SK-N-SH (cell line): Measurements from ENCODE around the gene NDUFB8. TPM values are rescaled to one million over a fixed set of nuclear protein-coding genes. Genes with fewer than 3 reads are reported as not detected.

ENCODE experiments used
- CTCF ChIA-PET: fragments of 300-600, 350-600 bp; formaldehyde crosslinking; extraction: SDS; loops from one replicate; lab custom pipeline; 2021; lab: Yijun Ruan, JAX
- POLR2A ChIA-PET: fragments of 350-600 bp; sonication (Branson Sonifier 250); formaldehyde crosslinking; extraction: SDS; loops from one replicate; lab custom pipeline; 2020; ENCODE audit warnings: antibody characterized with exemption, inconsistent platforms; lab: Yijun Ruan, JAX
- DNase-seq: peaks from one replicate; pipeline ENCODE4 v3.0.0; 2012
- H2AFZ ChIP-seq: fragments of 200-600 bp; sonication (generic); 2 replicates; pipeline ENCODE4 v1.8.1; 2016; ENCODE audit warnings: antibody characterized with exemption, mild to moderate bottlenecking, low read depth
- H3F3A ChIP-seq: fragments of 200-600 bp; sonication (generic); replicated peaks from 2 replicates; pipeline ENCODE3; 2016; ENCODE audit warnings: antibody characterized with exemption, mild to moderate bottlenecking; ENCODE audit not compliant: insufficient read depth
- H3K27ac ChIP-seq, 2 experiments: fragments of 200-500 bp in 1 of 2; fragments of 200-600 bp in 1 of 2; sonication (Bioruptor generic) in 1 of 2; sonication (generic), shearing (Covaris generic) in 1 of 2; 2 replicates each; pipeline versions ENCODE4 v1.5.1 to v1.6.1; 2014 to 2016; ENCODE audit warnings: low read depth in 2 of 2, inconsistent platforms in 1 of 2, low read length in 1 of 2, mild to moderate bottlenecking in 1 of 2, mixed read lengths in 1 of 2
- H3K27me3 ChIP-seq: fragments of 200-600 bp; sonication (generic), shearing (Covaris generic); 2 replicates; pipeline ENCODE4 v1.6.1; 2016; ENCODE audit warnings: mixed run types; ENCODE audit not compliant: insufficient read depth
- H3K36me3 ChIP-seq, 2 experiments: fragments of 200-500 bp in 1 of 2; fragments of 200-600 bp in 1 of 2; sonication (Bioruptor generic) in 1 of 2; sonication (generic) in 1 of 2; replicated peaks in 1 of 2; 2 replicates each; pipeline versions ENCODE3 to v1.5.1; 2014 to 2016; ENCODE audit warnings: low read length in 1 of 2, mild to moderate bottlenecking in 1 of 2; ENCODE audit not compliant: insufficient read depth in 2 of 2, control insufficient read depth in 1 of 2
- H3K4me1 ChIP-seq, 2 experiments: fragments of 200-500 bp in 1 of 2; fragments of 200-600 bp in 1 of 2; sonication (Bioruptor generic) in 1 of 2; sonication (generic), shearing (Covaris generic) in 1 of 2; 2 replicates each; pipeline versions ENCODE4 v1.5.1 to v1.6.1; 2014 to 2016; ENCODE audit warnings: low read depth in 1 of 2, low read length in 1 of 2, mixed run types in 1 of 2; ENCODE audit not compliant: insufficient read depth in 2 of 2, control insufficient read depth in 1 of 2
- H3K4me2 ChIP-seq: fragments of 200-600 bp; sonication (generic), shearing (Covaris generic); 2 replicates; pipeline ENCODE4 v1.6.1; 2017; ENCODE audit warnings: mixed run types
- H3K4me3 ChIP-seq, 2 experiments: fragments of 200-500 bp in 1 of 2; fragments of 200-600 bp in 1 of 2; sonication (Bioruptor generic) in 1 of 2; sonication (generic), shearing (Covaris generic) in 1 of 2; 2 replicates each; pipeline versions ENCODE4 v1.5.1 to v1.8.1; 2014 to 2016; ENCODE audit warnings: low read depth in 2 of 2, inconsistent platforms in 1 of 2, low read length in 1 of 2, mild to moderate bottlenecking in 1 of 2, mixed read lengths in 1 of 2, moderate library complexity in 1 of 2
- H3K79me2 ChIP-seq: fragments of 200-600 bp; sonication (generic); 2 replicates; pipeline ENCODE4 v1.8.1; 2017; ENCODE audit warnings: mild to moderate bottlenecking; ENCODE audit not compliant: insufficient read depth
- H3K9ac ChIP-seq: fragments of 200-600 bp; sonication (generic); 2 replicates; pipeline ENCODE4 v1.6.1; 2017; ENCODE audit warnings: mixed run types
- H3K9me2 ChIP-seq: fragments of 200-600 bp; sonication (generic); 2 replicates; pipeline ENCODE4 v1.6.1; 2017; ENCODE audit warnings: mixed run types
- H3K9me3 ChIP-seq: fragments of 200-600 bp; sonication (generic); 2 replicates; pipeline ENCODE4 v1.6.1; 2017; ENCODE audit warnings: mixed run types, mild to moderate bottlenecking, moderate library complexity
- H4K20me1 ChIP-seq: fragments of 200-600 bp; sonication (generic); 2 replicates; pipeline ENCODE4 v1.6.1; 2017; ENCODE audit warnings: mild to moderate bottlenecking, mixed run types; ENCODE audit not compliant: insufficient read depth
- FOXJ3 ChIP-seq: sonication (generic); formaldehyde crosslinking; IDR thresholded peaks from 2 replicates; pipeline ENCODE4 v1.5.1; 2020; ENCODE audit warnings: mild to moderate bottlenecking, missing genetic modification reagents
- JUND ChIP-seq: IDR thresholded peaks from 2 replicates; pipeline ENCODE4 v1.4.0; 2012
- MXI1 ChIP-seq: IDR thresholded peaks from 2 replicates; pipeline ENCODE4 v1.6.1; 2012; ENCODE audit warnings: mild to moderate bottlenecking, low read depth, low read length, improper control_type of control experiment
- NRF1 ChIP-seq: IDR thresholded peaks from 2 replicates; pipeline ENCODE4 v1.6.1; 2012; ENCODE audit warnings: low read depth, mild to moderate bottlenecking, low read length
- POLR2AphosphoS5 ChIP-seq: IDR thresholded peaks from 2 replicates; pipeline ENCODE4 v1.6.1; 2012; ENCODE audit warnings: low read depth, low read length
- RAD21 ChIP-seq: IDR thresholded peaks from 2 replicates; pipeline ENCODE4 v1.6.1; 2012; ENCODE audit warnings: mild to moderate bottlenecking, low read length
- RCOR1 ChIP-seq: fragments of 150-350 bp; IDR thresholded peaks from 2 replicates; pipeline ENCODE4 v1.6.1; 2017; ENCODE audit warnings: antibody characterized with exemption, low read length
- RFX5 ChIP-seq: IDR thresholded peaks from 2 replicates; pipeline ENCODE4 v1.6.1; 2012; ENCODE audit warnings: mild to moderate bottlenecking, improper control_type of control experiment, low read length
- RXRA ChIP-seq: IDR thresholded peaks from 2 replicates; pipeline ENCODE4 v1.4.0; 2012; ENCODE audit warnings: low read depth, mild to moderate bottlenecking, borderline replicate concordance
- SIN3A ChIP-seq: IDR thresholded peaks from 2 replicates; pipeline ENCODE4 v1.6.1; 2012; ENCODE audit warnings: low read depth, mild to moderate bottlenecking, low read length, moderate library complexity, borderline replicate concordance
- SMC3 ChIP-seq: IDR thresholded peaks from 2 replicates; pipeline ENCODE4 v1.6.1; 2012; ENCODE audit warnings: low read depth, low read length, improper control_type of control experiment
- TAF1 ChIP-seq: IDR thresholded peaks from 2 replicates; pipeline ENCODE4 v1.6.1; 2012; ENCODE audit warnings: low read depth, mild to moderate bottlenecking, low read length, moderate library complexity, borderline replicate concordance
- polyA plus RNA-seq, 3 experiments: library from polyadenylated mRNA; depleted of rRNA; stranded (reverse); fragments of >200 nt; gene quantifications; 2 replicates each; pipeline ENCODE4 v1.2.3, GENCODE V29; 2012
- TF ChIP-seq, protein P1 (sequence below): IDR thresholded peaks from 2 replicates; pipeline ENCODE4 v1.4.0; 2012; ENCODE audit warnings: low read depth, borderline replicate concordance
- TF ChIP-seq, protein P2 (sequence below): IDR thresholded peaks from 2 replicates; pipeline ENCODE4 v1.4.0; 2012; ENCODE audit warnings: low read depth, borderline replicate concordance
- TF ChIP-seq, protein P3 (sequence below): IDR thresholded peaks from 2 replicates; pipeline ENCODE4 v1.4.0; 2012; ENCODE audit warnings: low read depth
- TF ChIP-seq, protein P4 (sequence below): fragments of 150-350 bp; IDR thresholded peaks from 2 replicates; pipeline ENCODE4 v1.6.1; 2017; ENCODE audit warnings: antibody characterized with exemption, low read length, low read depth, borderline replicate concordance

The NDUFB8 gene
- polyA plus RNA-seq, 1 of the 3 experiments (the other 2 are of a cell fraction): 368 TPM

DNA sequence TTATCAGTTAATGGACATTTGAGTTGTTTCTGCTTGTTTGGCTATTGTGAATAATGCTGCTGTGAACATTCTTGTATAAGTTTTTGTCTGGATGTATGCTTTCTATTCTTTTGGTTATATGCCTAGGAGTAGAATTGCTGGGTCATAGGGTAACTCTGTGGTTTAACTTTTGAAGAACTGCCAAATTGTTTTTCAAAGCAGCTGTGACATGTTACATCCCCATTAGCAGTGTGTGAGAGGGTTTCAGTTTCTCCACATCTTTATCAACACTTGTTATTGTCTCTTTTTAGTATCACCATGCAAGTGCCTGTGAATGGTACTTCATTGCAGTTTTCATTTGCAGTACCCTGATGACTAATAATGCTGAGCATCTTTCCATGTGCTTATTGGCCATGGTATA is 2.1 kb upstream of the NDUFB8 start:
- Histone ChIP-seq H4K20me1 (no peaks in the 10 kb centered on the region), H3K9me2 (no peaks in the 10 kb centered on the region), H3K4me1 (peaks cover 6 to 15% of the 10 kb centered on the region in 2 experiments; a peak in 3 of 4 replicates), H3K4me2 (no peak overlapping the region), H3K79me2 (peaks cover 45% of the 10 kb centered on the region), H3K27me3 (no peaks in the 10 kb centered on the region), H2AFZ (no peak overlapping the region), H3K4me3 (no peak overlapping the region), H3K9ac (no peak overlapping the region), H3K36me3 (peaks cover 5 to 6% of the 10 kb centered on the region in 2 experiments), H3K27ac (no peak overlapping the region), H3K9me3 (no peaks in the 10 kb centered on the region), H3F3A (no peaks in the 10 kb centered on the region)
- POLR2A ChIA-PET: no interaction called here
- no peak for DNase-seq
- CTCF ChIA-PET: interaction anchor here (1.5 kb wide), 1 partner anchor 211 kb away, joined by 3 read pairs; no protein-coding TSS in a partner anchor
- TF ChIP-seq RXRA (no peak), SMC3 (no peak), POLR2AphosphoS5 (no peak), RFX5 (no peak), TAF1 (no peak), SIN3A (no peak), JUND (no peak), FOXJ3 (CRISPR knock-in tag) (no peak), MXI1 (no peak), NRF1 (no peak), RCOR1 (no peak), RAD21 (no peak)
- TF ChIP-seq, protein P1, sequence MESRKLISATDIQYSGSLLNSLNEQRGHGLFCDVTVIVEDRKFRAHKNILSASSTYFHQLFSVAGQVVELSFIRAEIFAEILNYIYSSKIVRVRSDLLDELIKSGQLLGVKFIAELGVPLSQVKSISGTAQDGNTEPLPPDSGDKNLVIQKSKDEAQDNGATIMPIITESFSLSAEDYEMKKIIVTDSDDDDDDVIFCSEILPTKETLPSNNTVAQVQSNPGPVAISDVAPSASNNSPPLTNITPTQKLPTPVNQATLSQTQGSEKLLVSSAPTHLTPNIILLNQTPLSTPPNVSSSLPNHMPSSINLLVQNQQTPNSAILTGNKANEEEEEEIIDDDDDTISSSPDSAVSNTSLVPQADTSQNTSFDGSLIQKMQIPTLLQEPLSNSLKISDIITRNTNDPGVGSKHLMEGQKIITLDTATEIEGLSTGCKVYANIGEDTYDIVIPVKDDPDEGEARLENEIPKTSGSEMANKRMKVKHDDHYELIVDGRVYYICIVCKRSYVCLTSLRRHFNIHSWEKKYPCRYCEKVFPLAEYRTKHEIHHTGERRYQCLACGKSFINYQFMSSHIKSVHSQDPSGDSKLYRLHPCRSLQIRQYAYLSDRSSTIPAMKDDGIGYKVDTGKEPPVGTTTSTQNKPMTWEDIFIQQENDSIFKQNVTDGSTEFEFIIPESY: no peak
- TF ChIP-seq, protein P2, sequence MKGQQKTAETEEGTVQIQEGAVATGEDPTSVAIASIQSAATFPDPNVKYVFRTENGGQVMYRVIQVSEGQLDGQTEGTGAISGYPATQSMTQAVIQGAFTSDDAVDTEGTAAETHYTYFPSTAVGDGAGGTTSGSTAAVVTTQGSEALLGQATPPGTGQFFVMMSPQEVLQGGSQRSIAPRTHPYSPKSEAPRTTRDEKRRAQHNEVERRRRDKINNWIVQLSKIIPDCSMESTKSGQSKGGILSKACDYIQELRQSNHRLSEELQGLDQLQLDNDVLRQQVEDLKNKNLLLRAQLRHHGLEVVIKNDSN: no peak
- TF ChIP-seq, protein P3, sequence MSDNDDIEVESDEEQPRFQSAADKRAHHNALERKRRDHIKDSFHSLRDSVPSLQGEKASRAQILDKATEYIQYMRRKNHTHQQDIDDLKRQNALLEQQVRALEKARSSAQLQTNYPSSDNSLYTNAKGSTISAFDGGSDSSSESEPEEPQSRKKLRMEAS: no peak
- TF ChIP-seq, protein P4, sequence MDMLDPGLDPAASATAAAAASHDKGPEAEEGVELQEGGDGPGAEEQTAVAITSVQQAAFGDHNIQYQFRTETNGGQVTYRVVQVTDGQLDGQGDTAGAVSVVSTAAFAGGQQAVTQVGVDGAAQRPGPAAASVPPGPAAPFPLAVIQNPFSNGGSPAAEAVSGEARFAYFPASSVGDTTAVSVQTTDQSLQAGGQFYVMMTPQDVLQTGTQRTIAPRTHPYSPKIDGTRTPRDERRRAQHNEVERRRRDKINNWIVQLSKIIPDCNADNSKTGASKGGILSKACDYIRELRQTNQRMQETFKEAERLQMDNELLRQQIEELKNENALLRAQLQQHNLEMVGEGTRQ: no peak
